GM06990 (cell line): ENCODE measurements around the gene MED8.
A peak's percentile ranks its signal among the peaks of the same experiment; 100 is the strongest.

Experiments used
- DNase-seq: peaks from one replicate; pipeline ENCODE4 v3.0.0-alpha.2; 2011; ENCODE audit not compliant: insufficient read length; ENCODE audit errors: extremely low read depth
- H3K27me3 ChIP-seq: replicated peaks from 2 replicates; pipeline ENCODE4 v1.6.0; 2011; ENCODE audit warnings: low read length; ENCODE audit not compliant: control insufficient read depth, insufficient read depth
- H3K36me3 ChIP-seq: 2 replicates; pipeline ENCODE4 v1.5.1; 2011; ENCODE audit warnings: low read length; ENCODE audit not compliant: control insufficient read depth, insufficient read depth
- H3K4me3 ChIP-seq: replicated peaks from 2 replicates; pipeline ENCODE4 v1.5.1; 2011; ENCODE audit warnings: low read depth, mild to moderate bottlenecking, control low read depth, low read length
- CTCF ChIP-seq: IDR thresholded peaks from 2 replicates; pipeline ENCODE4 v1.5.1; 2011; ENCODE audit warnings: low read length, control low read depth, mild to moderate bottlenecking, inconsistent platforms; ENCODE audit not compliant: insufficient read depth, poor library complexity, severe bottlenecking

The MED8 gene

GRCh38 chr1:43396059-43396458 lies 6.5 kb upstream of the MED8 start:
- Histone ChIP-seq H3K4me3 (no peak overlapping the region), H3K27me3 (no peaks in the 10 kb centered on the region), H3K36me3 (peaks cover 2% of the 10 kb centered on the region; the same call in 1 of the 2 replicates)
- no peak for TF ChIP-seq CTCF
- no peak for DNase-seq

- no peak for TF ChIP-seq CTCF
- Histone ChIP-seq H3K27me3 (no peaks in the 10 kb centered on the region), H3K4me3 (no peak overlapping the region), H3K36me3 (peaks cover 2% of the 10 kb centered on the region; the same call in 1 of the 2 replicates)
- DNase-seq: no peak
These were observed 5.9 kb upstream of the MED8 start for GRCh38 chr1:43395523-43395922.

GRCh38 chr1:43392702-43393101 lies 3.1 kb upstream of the MED8 start:
- Histone ChIP-seq H3K4me3 (no peak overlapping the region), H3K27me3 (no peaks in the 10 kb centered on the region), H3K36me3 (peaks cover 2% of the 10 kb centered on the region; the same call in 1 of the 2 replicates)
- no peak for TF ChIP-seq CTCF
- no peak for DNase-seq

- Histone ChIP-seq H3K36me3 (peaks cover 12% of the 10 kb centered on the region), H3K4me3 (peak overlapping the region; percentile 94), H3K27me3 (no peaks in the 10 kb centered on the region)
- no peak for TF ChIP-seq CTCF
- DNase-seq: no peak
These were observed 987 bp downstream of the MED8 start for GRCh38 chr1:43388613-43389012.

- DNase-seq: no peak
- no peak for TF ChIP-seq CTCF
- Histone ChIP-seq H3K27me3 (no peaks in the 10 kb centered on the region), H3K36me3 (peaks cover 16% of the 10 kb centered on the region), H3K4me3 (peak overlapping the region; percentile 94)
These were observed 1.5 kb downstream of the MED8 start for GRCh38 chr1:43387976-43388599.

- no peak overlapping the region for H3K4me3 ChIP-seq
- H3K27me3 ChIP-seq: no peaks in the 10 kb centered on the region
- TF ChIP-seq CTCF: no peak
- DNase-seq: no peak
- peaks cover 18% of the 10 kb centered on the region for H3K36me3 ChIP-seq
These were observed 2.9 kb downstream of the MED8 start for GRCh38 chr1:43386676-43387075.
